ENCODE data around the gene AK2.
"Not testable (repeated sequence)": the region's sequence is repeated elsewhere in the genome, so short reads cannot be mapped to it uniquely, and the experiment has no call there.

AK2 gene

DNA sequence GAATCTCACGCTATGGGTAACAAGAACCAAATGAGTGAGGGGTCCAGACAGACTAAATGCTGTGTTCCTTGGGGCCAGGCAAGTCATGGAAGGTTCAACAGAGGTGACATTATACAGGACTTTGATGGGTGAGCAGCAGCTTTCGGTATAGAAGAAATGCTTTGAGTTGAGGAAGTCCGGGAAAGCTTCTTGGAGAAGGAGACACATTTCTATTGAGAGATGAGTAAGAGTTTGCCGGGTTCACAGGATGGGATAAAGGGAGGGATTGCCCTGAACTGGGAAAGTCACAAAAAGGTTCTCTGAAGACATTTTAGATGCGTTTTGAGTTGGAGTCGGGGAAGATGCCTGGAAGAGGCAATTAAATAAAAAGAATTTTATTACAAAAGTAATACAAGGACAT, 43.7 kb upstream of the AK2 start:
- in situ Hi-C loops (cut with HindIII; ENCODE audit: low sequenced_read_pairs), result no loop called here
- DNase-seq (ENCODE audit: low read depth, low spot score), result no peak
- peak overlapping the region; percentile 84 for H3K4me3 ChIP-seq (ENCODE audit: low read depth, low read length)
- TF ChIP-seq, protein P1, sequence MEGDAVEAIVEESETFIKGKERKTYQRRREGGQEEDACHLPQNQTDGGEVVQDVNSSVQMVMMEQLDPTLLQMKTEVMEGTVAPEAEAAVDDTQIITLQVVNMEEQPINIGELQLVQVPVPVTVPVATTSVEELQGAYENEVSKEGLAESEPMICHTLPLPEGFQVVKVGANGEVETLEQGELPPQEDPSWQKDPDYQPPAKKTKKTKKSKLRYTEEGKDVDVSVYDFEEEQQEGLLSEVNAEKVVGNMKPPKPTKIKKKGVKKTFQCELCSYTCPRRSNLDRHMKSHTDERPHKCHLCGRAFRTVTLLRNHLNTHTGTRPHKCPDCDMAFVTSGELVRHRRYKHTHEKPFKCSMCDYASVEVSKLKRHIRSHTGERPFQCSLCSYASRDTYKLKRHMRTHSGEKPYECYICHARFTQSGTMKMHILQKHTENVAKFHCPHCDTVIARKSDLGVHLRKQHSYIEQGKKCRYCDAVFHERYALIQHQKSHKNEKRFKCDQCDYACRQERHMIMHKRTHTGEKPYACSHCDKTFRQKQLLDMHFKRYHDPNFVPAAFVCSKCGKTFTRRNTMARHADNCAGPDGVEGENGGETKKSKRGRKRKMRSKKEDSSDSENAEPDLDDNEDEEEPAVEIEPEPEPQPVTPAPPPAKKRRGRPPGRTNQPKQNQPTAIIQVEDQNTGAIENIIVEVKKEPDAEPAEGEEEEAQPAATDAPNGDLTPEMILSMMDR (IDR thresholded peaks at IDR 0.05; ENCODE audit: low read depth, low read length), result no peak

DNA sequence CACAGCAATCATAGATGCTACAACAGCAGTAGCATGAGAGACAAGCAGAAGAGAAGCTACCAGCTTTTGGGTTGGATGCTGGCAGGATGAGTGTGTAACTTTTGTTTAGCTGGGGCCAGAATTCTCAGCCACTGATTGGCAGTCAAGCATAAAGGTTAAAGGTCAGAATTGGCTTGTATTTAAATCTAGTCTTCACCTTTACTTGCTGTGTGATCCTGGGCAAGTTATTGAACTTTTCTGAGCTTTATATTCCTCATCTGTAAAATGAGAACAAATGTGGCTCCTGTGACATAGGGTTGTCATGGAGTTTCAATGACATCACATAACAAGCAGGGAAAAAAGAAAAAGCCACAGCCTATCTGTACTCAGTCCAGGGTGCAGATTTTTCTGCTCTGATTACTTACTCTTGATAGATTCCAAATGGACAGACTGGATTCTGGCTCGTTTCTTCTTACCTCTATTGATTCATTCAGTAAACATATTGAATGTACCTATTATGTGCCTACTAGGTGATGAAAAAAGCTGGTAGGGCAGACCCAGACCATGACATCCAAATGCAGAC, 41.4 kb upstream of the AK2 start:
- no peak overlapping the region for H3K4me3 ChIP-seq (ENCODE audit: low read depth, low read length)
- in situ Hi-C loops (cut with HindIII; ENCODE audit: low sequenced_read_pairs), result no loop called here
- DNase-seq (ENCODE audit: low read depth, low spot score), result no peak
- TF ChIP-seq, protein P1 (IDR thresholded peaks at IDR 0.05; ENCODE audit: low read depth, low read length), result no peak

DNA sequence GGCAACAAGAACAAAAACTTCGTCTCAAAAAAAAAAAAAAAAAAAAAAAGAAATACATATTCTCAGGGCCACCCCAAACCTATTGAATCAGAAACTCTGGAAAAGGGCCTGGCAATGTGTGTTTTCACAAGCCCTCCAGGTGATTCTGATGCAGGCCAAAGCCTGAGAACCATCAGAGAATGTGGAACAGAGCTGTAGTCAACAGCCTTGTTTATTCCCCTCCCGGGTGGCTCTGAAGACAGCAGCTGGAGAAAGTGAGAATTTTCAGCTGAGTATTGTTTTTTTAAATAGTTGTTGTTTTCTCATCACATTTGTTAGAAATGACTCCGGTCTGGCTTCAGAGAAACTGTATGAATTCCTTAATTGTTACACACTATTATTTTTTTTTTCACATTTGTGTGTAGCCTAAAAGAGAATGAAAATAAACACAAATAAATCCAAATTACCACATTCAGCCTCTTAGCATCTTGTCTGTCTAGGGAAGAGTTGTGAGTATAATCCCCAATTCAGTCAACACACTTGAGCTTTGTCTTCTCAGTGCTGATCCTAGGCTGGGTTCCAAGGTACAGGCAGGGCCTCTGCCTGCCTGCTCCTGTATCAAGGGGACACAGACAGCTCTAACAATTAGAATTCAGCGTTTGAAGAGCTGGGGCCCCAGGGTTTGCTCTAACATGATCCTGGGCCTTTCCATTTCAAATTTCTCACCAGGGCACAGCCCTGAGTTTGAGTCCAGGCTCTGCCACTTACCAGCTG, 37.7 kb upstream of the AK2 start:
- DNase-seq (ENCODE audit: low read depth, low spot score), result no peak
- no peak overlapping the region for H3K4me3 ChIP-seq (ENCODE audit: low read depth, low read length)
- in situ Hi-C loops (cut with HindIII; ENCODE audit: low sequenced_read_pairs), result no loop called here
- TF ChIP-seq, protein P1 (IDR thresholded peaks at IDR 0.05; ENCODE audit: low read depth, low read length), result no peak

DNA sequence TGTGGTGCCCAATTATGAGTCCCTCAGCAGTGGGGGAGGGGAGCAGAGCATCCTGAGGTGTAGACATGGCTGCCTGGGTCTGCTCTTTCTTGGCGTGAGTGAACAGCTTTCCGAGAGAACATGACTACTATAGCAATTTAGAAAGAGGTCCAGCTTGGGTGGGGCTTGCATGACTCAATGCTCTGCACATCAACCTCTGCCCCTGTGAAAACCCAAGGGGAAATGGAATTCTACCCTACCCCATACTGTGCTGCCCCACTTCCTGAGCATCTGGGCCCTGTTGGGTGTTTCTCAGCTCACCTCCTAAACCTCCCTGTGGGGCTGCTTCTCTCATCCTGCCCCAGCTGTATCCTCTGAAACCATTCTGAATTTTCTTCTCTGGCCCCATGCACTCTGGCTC, 36.0 kb upstream of the AK2 start:
- no peak overlapping the region for H3K4me3 ChIP-seq (ENCODE audit: low read depth, low read length)
- no peak for DNase-seq (ENCODE audit: low read depth, low spot score)
- in situ Hi-C loops (cut with HindIII; ENCODE audit: low sequenced_read_pairs), result no loop called here
- TF ChIP-seq, protein P1 (IDR thresholded peaks at IDR 0.05; ENCODE audit: low read depth, low read length), result no peak

DNA sequence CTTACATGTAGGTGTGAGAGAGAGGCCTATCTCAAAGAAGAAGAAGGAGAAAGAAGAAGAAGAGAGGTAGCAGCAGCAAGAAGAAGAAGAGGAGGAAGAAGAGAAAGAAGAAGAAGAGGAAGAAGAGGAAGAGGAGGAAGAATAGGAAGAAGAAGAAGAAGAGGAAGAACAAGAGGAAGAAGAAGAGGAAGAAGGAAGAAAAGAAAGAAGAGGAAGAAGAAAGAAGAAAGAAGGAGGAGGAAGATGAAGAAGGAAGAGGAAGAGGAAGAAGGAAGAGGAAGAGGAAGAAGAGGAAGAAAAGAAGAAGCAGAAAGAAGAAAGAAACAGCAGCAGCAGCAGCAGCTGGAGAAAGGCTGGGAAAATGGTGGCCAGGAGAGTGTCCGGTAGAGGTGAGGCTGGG, 33.9 kb upstream of the AK2 start:
- H3K4me3 ChIP-seq (ENCODE audit: low read depth, low read length), result no peak overlapping the region
- TF ChIP-seq, protein P1 (IDR thresholded peaks at IDR 0.05; ENCODE audit: low read depth, low read length), result no peak
- DNase-seq (ENCODE audit: low read depth, low spot score), result no peak
- in situ Hi-C loops (cut with HindIII; ENCODE audit: low sequenced_read_pairs), result no loop called here

DNA sequence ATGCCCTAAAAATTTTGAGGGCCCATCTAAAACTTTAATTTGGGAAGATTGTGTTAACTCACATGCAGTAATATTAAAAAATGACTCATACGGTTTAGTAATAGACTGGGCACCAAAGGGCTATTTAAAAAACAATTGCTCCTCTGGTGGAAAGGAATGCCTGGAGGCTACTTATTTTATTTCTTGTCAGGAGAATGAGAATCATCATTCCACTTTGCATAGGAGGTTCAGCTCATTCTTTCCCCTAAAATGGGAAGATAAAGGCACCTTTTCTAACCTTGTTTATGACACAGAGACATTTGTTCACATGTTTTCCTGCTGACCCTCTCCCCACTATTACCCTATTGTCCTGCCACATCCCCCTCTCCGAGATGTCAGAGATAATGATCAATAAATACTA, 31.4 kb upstream of the AK2 start:
- DNase-seq (ENCODE audit: low read depth, low spot score); H3K4me3 ChIP-seq (ENCODE audit: low read depth, low read length); in situ Hi-C loops (cut with HindIII; ENCODE audit: low sequenced_read_pairs): not testable (repeated sequence)

GRCh38 chr1:33066477-33066876, 29.8 kb upstream of the AK2 start:
- H3K4me3 ChIP-seq (ENCODE audit: low read depth, low read length); DNase-seq (ENCODE audit: low read depth, low spot score); in situ Hi-C loops (cut with HindIII; ENCODE audit: low sequenced_read_pairs): not testable (repeated sequence)
